Lung microvascular endothelial cell (primary cell): Measurements from ENCODE around the gene CCDC194. TPM values are rescaled to one million over a fixed set of nuclear protein-coding genes. Genes with fewer than 3 reads are reported as not detected.
A peak's percentile ranks its signal among the peaks of the same experiment; 100 is the strongest.
"Not testable (repeated sequence)": the region's sequence is repeated elsewhere in the genome, so short reads cannot be mapped to it uniquely, and the experiment has no call there.

Source experiments
- DNase-seq, 2 donors: peaks; one replicate each; pipeline versions ENCODE4 v3.0.0 to v3.0.0-alpha.2; 2010; ENCODE audit warnings: low read depth in 2 of 2
- total RNA-seq: library from RNA; depleted of rRNA; stranded (reverse); fragments of >200 nt; gene quantifications from 2 replicates; pipeline ENCODE4 v1.2.1, GENCODE V29; 2014

The CCDC194 gene
- total RNA-seq, 1 donor from 2014 or later, result not detected

GRCh38 chr19:17376935-17377600, 16.9 kb downstream of the CCDC194 start, which contains the start of gene PLVAP:
Gene PLVAP (minus strand): TSS chr19:17377342. CDS start chr19:17377288, 54 bp downstream.
- peak; percentile 22 to 70 for DNase-seq

GRCh38 chr19:17370026-17370587, 23.9 kb downstream of the CCDC194 start:
- peak in 1 of 2 donors; percentile 75 for DNase-seq

GRCh38 chr19:17365361-17365760, 28.6 kb downstream of the CCDC194 start:
- DNase-seq, result no peak

GRCh38 chr19:17363852-17364605, 30.0 kb downstream of the CCDC194 start:
- not testable (repeated sequence) for DNase-seq

GRCh38 chr19:17359905-17360800, 33.8 kb downstream of the CCDC194 start:
- no peak for DNase-seq

- peak in 1 of 2 donors; percentile 41 for DNase-seq
Measured at GRCh38 chr19:17358395-17358794, 35.6 kb downstream of the CCDC194 start.

- DNase-seq, result no peak
Measured at GRCh38 chr19:17357724-17358123, 36.3 kb downstream of the CCDC194 start.

- DNase-seq, result no peak
Measured at GRCh38 chr19:17357078-17357666, 36.8 kb downstream of the CCDC194 start.

- no peak for DNase-seq
Measured at GRCh38 chr19:17353386-17353785, 40.6 kb downstream of the CCDC194 start.

- peak in 1 of 2 donors; percentile 32 for DNase-seq
Measured at GRCh38 chr19:17352608-17353280, 41.3 kb downstream of the CCDC194 start.

- no peak for DNase-seq
Measured at GRCh38 chr19:17351815-17352435, 42.1 kb downstream of the CCDC194 start.

GRCh38 chr19:17348700-17349099, 45.3 kb downstream of the CCDC194 start:
- DNase-seq, result peak; percentile 88 to 92

GRCh38 chr19:17347877-17348276, 46.1 kb downstream of the CCDC194 start:
- no peak for DNase-seq

- DNase-seq, result peak in 1 of 2 donors; percentile 54
Measured at GRCh38 chr19:17347361-17347760, 46.6 kb downstream of the CCDC194 start.

GRCh38 chr19:17346109-17346671, 47.8 kb downstream of the CCDC194 start:
- DNase-seq, result peak; percentile 64 to 77

GRCh38 chr19:17341845-17342244, 52.2 kb downstream of the CCDC194 start:
- no peak for DNase-seq

- no peak for DNase-seq
Measured at GRCh38 chr19:17341386-17341785, 52.6 kb downstream of the CCDC194 start.

- no peak for DNase-seq
Measured at GRCh38 chr19:17340871-17341357, 53.1 kb downstream of the CCDC194 start.
